Mucosa of stomach (tissue), 1 donor: ENCODE data around the gene A3GALT2.

ENCODE experiments used
- H3K27me3 ChIP-seq: one replicate; pipeline ENCODE4 v1.7.0; 2013; ENCODE audit warnings: mild to moderate bottlenecking, low read length; ENCODE audit not compliant: control insufficient read depth, insufficient read depth
- H3K36me3 ChIP-seq: one replicate; pipeline ENCODE4 v1.7.0; 2013; ENCODE audit warnings: low read length; ENCODE audit not compliant: control insufficient read depth, insufficient read depth
- H3K4me1 ChIP-seq: one replicate; pipeline ENCODE4 v1.7.0; 2013; ENCODE audit warnings: mild to moderate bottlenecking, low read length; ENCODE audit not compliant: control insufficient read depth, insufficient read depth
- H3K4me3 ChIP-seq: one replicate; pipeline ENCODE4 v1.7.0; 2013; ENCODE audit warnings: low read length
- H3K9ac ChIP-seq: one replicate; pipeline ENCODE4 v1.7.0; 2013; ENCODE audit warnings: mild to moderate bottlenecking, low read length, moderate library complexity
- H3K9me3 ChIP-seq: one replicate; pipeline ENCODE4 v1.7.0; 2013; ENCODE audit warnings: mild to moderate bottlenecking, low read length, moderate library complexity; ENCODE audit not compliant: control insufficient read depth
- donor health status: Pancreatic carcinoma.

A3GALT2 gene

GRCh38 chr1:33320619-33321165, at the start of gene A3GALT2:
Gene A3GALT2 (minus strand): TSS chr1:33321098. CDS start chr1:33321098, 0 bp downstream.
- no peak within 1 kb of the TSS for H3K4me3 ChIP-seq
- no peaks in the 10 kb centered on the region for H3K9me3 ChIP-seq
- H3K9ac ChIP-seq, result no peak within 1 kb of the TSS
- no peaks in the 10 kb centered on the region for H3K27me3 ChIP-seq
- no peaks in the 10 kb centered on the region for H3K4me1 ChIP-seq
- peaks cover 16% of the 10 kb centered on the region for H3K36me3 ChIP-seq

- no peaks in the 10 kb centered on the region for H3K9me3 ChIP-seq
- no peaks in the 10 kb centered on the region for H3K36me3 ChIP-seq
- H3K9ac ChIP-seq, result no peak overlapping the region
Measured at GRCh38 chr1:33370301-33370700, 49.4 kb upstream of the A3GALT2 start.

GRCh38 chr1:33369764-33370163, 48.9 kb upstream of the A3GALT2 start:
- Histone ChIP-seq H3K9me3 (no peaks in the 10 kb centered on the region), H3K27me3 (no peaks in the 10 kb centered on the region), H3K4me3 (no peak overlapping the region), H3K36me3 (no peaks in the 10 kb centered on the region), H3K4me1 (peaks cover 16% of the 10 kb centered on the region), H3K9ac (no peak overlapping the region)

More at GRCh38 chr1:33370301-33370700, 49.4 kb upstream of the A3GALT2 start:
- peaks cover 11% of the 10 kb centered on the region for H3K4me1 ChIP-seq
- no peak overlapping the region for H3K4me3 ChIP-seq
- H3K27me3 ChIP-seq, result no peaks in the 10 kb centered on the region

GRCh38 chr1:33369081-33369480, 48.2 kb upstream of the A3GALT2 start:
- Histone ChIP-seq H3K4me1 (peaks cover 21% of the 10 kb centered on the region), H3K9me3 (no peaks in the 10 kb centered on the region), H3K4me3 (no peak overlapping the region), H3K36me3 (no peaks in the 10 kb centered on the region), H3K9ac (no peak overlapping the region), H3K27me3 (no peaks in the 10 kb centered on the region)

GRCh38 chr1:33368431-33368830, 47.5 kb upstream of the A3GALT2 start:
- H3K9me3 ChIP-seq, result no peaks in the 10 kb centered on the region
- H3K9ac ChIP-seq, result no peak overlapping the region
- H3K4me3 ChIP-seq, result no peak overlapping the region
- H3K4me1 ChIP-seq, result peaks cover 27% of the 10 kb centered on the region
- no peaks in the 10 kb centered on the region for H3K27me3 ChIP-seq
- no peaks in the 10 kb centered on the region for H3K36me3 ChIP-seq

GRCh38 chr1:33367485-33368405, 46.8 kb upstream of the A3GALT2 start:
- H3K4me1 ChIP-seq, result peaks cover 30% of the 10 kb centered on the region
- no peaks in the 10 kb centered on the region for H3K36me3 ChIP-seq
- no peak overlapping the region for H3K4me3 ChIP-seq
- H3K9ac ChIP-seq, result no peak overlapping the region
- no peaks in the 10 kb centered on the region for H3K9me3 ChIP-seq
- no peaks in the 10 kb centered on the region for H3K27me3 ChIP-seq

GRCh38 chr1:33366762-33367484, 46.0 kb upstream of the A3GALT2 start:
- Histone ChIP-seq H3K4me3 (no peak overlapping the region), H3K9ac (no peak overlapping the region), H3K9me3 (no peaks in the 10 kb centered on the region), H3K36me3 (no peaks in the 10 kb centered on the region), H3K4me1 (peaks cover 30% of the 10 kb centered on the region), H3K27me3 (no peaks in the 10 kb centered on the region)

GRCh38 chr1:33365560-33365997, 44.7 kb upstream of the A3GALT2 start:
- H3K9me3 ChIP-seq, result no peaks in the 10 kb centered on the region
- H3K4me3 ChIP-seq, result no peak overlapping the region
- peaks cover 30% of the 10 kb centered on the region for H3K4me1 ChIP-seq
- H3K27me3 ChIP-seq, result no peaks in the 10 kb centered on the region
- H3K9ac ChIP-seq, result no peak overlapping the region
- no peaks in the 10 kb centered on the region for H3K36me3 ChIP-seq

- Histone ChIP-seq H3K9ac (no peak overlapping the region), H3K27me3 (no peaks in the 10 kb centered on the region), H3K4me1 (peaks cover 30% of the 10 kb centered on the region), H3K9me3 (no peaks in the 10 kb centered on the region), H3K4me3 (no peak overlapping the region), H3K36me3 (no peaks in the 10 kb centered on the region)
Measured at GRCh38 chr1:33364565-33364918, 43.6 kb upstream of the A3GALT2 start.

GRCh38 chr1:33363470-33363861, 42.6 kb upstream of the A3GALT2 start:
- Histone ChIP-seq H3K36me3 (no peaks in the 10 kb centered on the region), H3K4me3 (no peak overlapping the region), H3K9ac (no peak overlapping the region), H3K9me3 (no peaks in the 10 kb centered on the region), H3K27me3 (no peaks in the 10 kb centered on the region), H3K4me1 (peaks cover 30% of the 10 kb centered on the region)

- H3K27me3 ChIP-seq, result no peaks in the 10 kb centered on the region
- no peak overlapping the region for H3K4me3 ChIP-seq
- H3K9me3 ChIP-seq, result no peaks in the 10 kb centered on the region
- peaks cover 30% of the 10 kb centered on the region for H3K4me1 ChIP-seq
- H3K9ac ChIP-seq, result no peak overlapping the region
- H3K36me3 ChIP-seq, result no peaks in the 10 kb centered on the region
Measured at GRCh38 chr1:33363021-33363420, 42.1 kb upstream of the A3GALT2 start.
